ENCODE results near the gene FOXC1. TPM values are rescaled to one million over a fixed set of nuclear protein-coding genes. Genes with fewer than 3 reads are reported as not detected.

The FOXC1 gene
- total RNA-seq, 1 experiment from 2014 or later: 6.7 TPM

- Histone ChIP-seq H3K9me3 (ENCODE audit: control insufficient read depth, insufficient read depth, low read depth, low read length) (no peaks in the 10 kb centered on the region), H3K27ac (ENCODE audit: low read length) (no peak overlapping the region), H3K36me3 (ENCODE audit: control insufficient read depth, insufficient read depth, low read length) (no peaks in the 10 kb centered on the region), H3K4me1 (ENCODE audit: control insufficient read depth, insufficient read depth, low read length) (no peaks in the 10 kb centered on the region), H3K4me3 (ENCODE audit: low read depth in 2 of 2, low read length in 2 of 2) (no peak overlapping the region), H3K27me3 (ENCODE audit: control insufficient read depth, insufficient read depth, low read length) (no peaks in the 10 kb centered on the region)
- no peak for TF ChIP-seq CTCF (IDR thresholded peaks at IDR 0.05)
- no peak for TF ChIP-seq TCF7L2 (IDR thresholded peaks at IDR 0.05; ENCODE audit: low read depth, low read length)
- TF ChIP-seq SIN3A (IDR thresholded peaks at IDR 0.05; ENCODE audit: borderline replicate concordance, insufficient read depth, low read depth, low read length): no peak
- TF ChIP-seq POLR2AphosphoS5 (IDR thresholded peaks at IDR 0.05; ENCODE audit: low read depth, low read length): no peak
- no peak for TF ChIP-seq REST (IDR thresholded peaks at IDR 0.05; ENCODE audit: insufficient read depth in 1 of 2, low read depth in 2 of 2, low read length in 1 of 2)
- ATAC-seq: no peak
- CTCF ChIA-PET: no interaction called here
- no peak for DNase-seq (ENCODE audit: low read depth, low spot score)
- in situ Hi-C loops (cut with HindIII; ENCODE audit: low pct_unique_long_range_greater_than_20kb, low sequenced_read_pairs): no loop called here
- POLR2A ChIA-PET: no interaction called here
- intact Hi-C loops (cut with micrococcal nuclease; ENCODE audit: unreplicated experiment): no loop called here
- no TSS peak for BruUV-seq (replicated peaks)
Observed at GRCh38 chr6:1626481-1626880, 16.8 kb downstream of the FOXC1 start.

- Histone ChIP-seq H3K36me3 (ENCODE audit: control insufficient read depth, insufficient read depth, low read length) (no peaks in the 10 kb centered on the region), H3K27ac (ENCODE audit: low read length) (no peak overlapping the region), H3K9me3 (ENCODE audit: control insufficient read depth, insufficient read depth, low read depth, low read length) (no peaks in the 10 kb centered on the region), H3K27me3 (ENCODE audit: control insufficient read depth, insufficient read depth, low read length) (no peaks in the 10 kb centered on the region), H3K4me1 (ENCODE audit: control insufficient read depth, insufficient read depth, low read length) (no peaks in the 10 kb centered on the region), H3K4me3 (ENCODE audit: low read depth in 2 of 2, low read length in 2 of 2) (no peak overlapping the region)
- ChIA-PET POLR2A (no interaction called here), CTCF (no interaction called here)
- no peak for DNase-seq (ENCODE audit: low read depth, low spot score)
- in situ Hi-C loops (cut with HindIII; ENCODE audit: low pct_unique_long_range_greater_than_20kb, low sequenced_read_pairs) (no loop called here), intact Hi-C loops (cut with micrococcal nuclease; ENCODE audit: unreplicated experiment) (no loop called here)
- TF ChIP-seq CTCF (IDR thresholded peaks at IDR 0.05): no peak
- no peak for TF ChIP-seq REST (IDR thresholded peaks at IDR 0.05; ENCODE audit: insufficient read depth in 1 of 2, low read depth in 2 of 2, low read length in 1 of 2)
- TF ChIP-seq TCF7L2 (IDR thresholded peaks at IDR 0.05; ENCODE audit: low read depth, low read length): no peak
- no peak for TF ChIP-seq POLR2AphosphoS5 (IDR thresholded peaks at IDR 0.05; ENCODE audit: low read depth, low read length)
- no peak for TF ChIP-seq SIN3A (IDR thresholded peaks at IDR 0.05; ENCODE audit: borderline replicate concordance, insufficient read depth, low read depth, low read length)
- no TSS peak for BruUV-seq (replicated peaks)
- no peak for ATAC-seq
Observed at GRCh38 chr6:1627827-1628560, 18.3 kb downstream of the FOXC1 start.

Measured in Panc1 (cell line).